Activated T-helper 1 cell treated with anti-CD3 and anti-CD28 coated beads, Interleukin-12 subunit alpha, Interleukin-12 subunit beta, Interleukin-2, Interleukin-4 antibody, amounts not matched to agents 30 ng/mL and 10 ng/mL and 1 ng/mL, durations not matched to agents 14 hours and 24 hours and 36 hours (primary cell): ENCODE results near the gene NRXN3. TPM values are rescaled to one million over a fixed set of nuclear protein-coding genes. Genes with fewer than 3 reads are reported as not detected.

Experiments used
- DNase-seq: peaks from one replicate; pipeline ENCODE4 v3.0.0; 2021; ENCODE audit warnings: low spot score
- H3K27ac Mint-ChIP-seq: one replicate; pipeline ENCODE4 v1.8.0; 2021; ENCODE audit warnings: mild to moderate bottlenecking, mixed read lengths
- H3K27me3 Mint-ChIP-seq: one replicate; pipeline ENCODE4 v1.8.0; 2022; ENCODE audit warnings: mild to moderate bottlenecking, moderate library complexity, mixed read lengths; ENCODE audit not compliant: insufficient read depth
- H3K36me3 Mint-ChIP-seq: one replicate; pipeline ENCODE4 v1.8.0; 2021; ENCODE audit warnings: low read depth, mixed read lengths
- H3K4me1 Mint-ChIP-seq: one replicate; pipeline ENCODE4 v1.8.0; 2021; ENCODE audit warnings: low read depth, mixed read lengths
- H3K4me3 Mint-ChIP-seq: one replicate; pipeline ENCODE4 v1.8.0; 2021; ENCODE audit warnings: mild to moderate bottlenecking, moderate library complexity, mixed read lengths
- H3K9me3 Mint-ChIP-seq: one replicate; pipeline ENCODE4 v1.8.0; 2021; ENCODE audit warnings: mixed read lengths
- intact Hi-C: fragments of 100-400 bp; cut with micrococcal nuclease; formaldehyde crosslinking; loops from one replicate; pipeline ENCODE4 v1.15.1; 2024
- total RNA-seq: library from RNA; stranded (reverse); gene quantifications from 2 replicates; pipeline ENCODE4 v1.2.3, GENCODE V29; 2022

The NRXN3 gene
- total RNA-seq, 1 donor from 2014 or later: not detected

DNA sequence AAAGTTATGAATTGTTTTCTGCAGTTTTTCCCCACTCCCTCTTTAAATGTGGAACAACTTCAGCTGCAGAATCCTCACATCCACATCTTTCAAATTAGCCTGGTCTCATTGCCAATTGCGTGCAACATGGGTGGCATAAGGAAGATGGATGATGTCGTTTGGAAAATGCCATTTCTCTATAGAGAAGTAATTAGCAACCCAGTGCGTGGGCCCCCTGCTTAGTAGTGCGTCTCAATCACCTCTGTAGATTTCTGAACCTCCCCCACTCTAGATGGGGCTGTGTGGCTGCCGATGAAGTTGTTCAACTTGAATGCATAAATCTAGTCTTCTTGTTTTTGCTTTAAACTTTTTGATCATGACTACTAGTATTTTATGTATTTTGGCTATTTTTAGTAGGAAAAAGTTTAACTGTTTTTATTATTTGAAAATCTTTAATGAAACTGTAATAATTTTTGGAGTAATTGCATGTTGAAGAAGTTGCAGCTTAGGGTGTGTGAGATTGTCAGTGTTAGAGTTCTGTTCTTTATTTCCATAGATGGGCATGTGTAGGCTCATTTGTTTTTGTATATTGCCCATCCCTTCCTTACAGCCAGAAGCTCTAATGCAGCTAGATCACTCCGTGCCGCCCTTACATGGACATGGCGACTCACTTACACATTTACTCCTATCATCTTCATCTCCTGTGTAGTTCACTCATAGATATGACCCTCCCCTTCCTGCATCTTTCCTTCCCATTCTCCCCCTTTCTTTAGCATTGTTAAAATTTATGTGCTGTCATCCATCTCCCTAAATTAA, 1683.0 kb downstream of the NRXN3 start:
- Mint-ChIP-seq H3K9me3 (peaks cover 10% of the 10 kb centered on the region), H3K36me3 (no peaks in the 10 kb centered on the region), H3K27ac (no peak overlapping the region), H3K27me3 (no peaks in the 10 kb centered on the region), H3K4me1 (no peaks in the 10 kb centered on the region), H3K4me3 (no peak overlapping the region)
- no peak for DNase-seq
- intact Hi-C loops: no loop called here

DNA sequence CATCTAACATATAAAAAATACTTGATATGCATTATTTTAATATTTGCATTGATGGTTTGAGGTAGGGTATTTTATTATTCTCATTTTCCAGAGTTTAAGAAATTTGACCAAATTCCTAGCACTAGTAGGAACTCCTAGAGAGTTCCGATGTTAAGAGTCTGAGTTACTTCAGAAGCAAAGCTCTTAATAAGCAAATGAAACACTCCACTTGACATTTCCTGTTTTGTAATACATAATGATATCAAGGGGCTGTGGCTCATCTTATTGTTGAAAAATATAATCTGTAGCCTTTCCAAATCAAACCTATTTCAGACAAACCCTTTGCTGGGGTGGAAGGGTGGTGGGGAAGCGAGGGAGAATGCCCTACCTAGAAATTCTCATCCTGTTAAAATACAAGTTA, 1685.6 kb downstream of the NRXN3 start:
- Mint-ChIP-seq H3K4me3 (no peak overlapping the region), H3K9me3 (peaks cover 4% of the 10 kb centered on the region), H3K36me3 (no peaks in the 10 kb centered on the region), H3K4me1 (no peaks in the 10 kb centered on the region), H3K27me3 (no peaks in the 10 kb centered on the region), H3K27ac (no peak overlapping the region)
- no peak for DNase-seq
- intact Hi-C loops: no loop called here

DNA sequence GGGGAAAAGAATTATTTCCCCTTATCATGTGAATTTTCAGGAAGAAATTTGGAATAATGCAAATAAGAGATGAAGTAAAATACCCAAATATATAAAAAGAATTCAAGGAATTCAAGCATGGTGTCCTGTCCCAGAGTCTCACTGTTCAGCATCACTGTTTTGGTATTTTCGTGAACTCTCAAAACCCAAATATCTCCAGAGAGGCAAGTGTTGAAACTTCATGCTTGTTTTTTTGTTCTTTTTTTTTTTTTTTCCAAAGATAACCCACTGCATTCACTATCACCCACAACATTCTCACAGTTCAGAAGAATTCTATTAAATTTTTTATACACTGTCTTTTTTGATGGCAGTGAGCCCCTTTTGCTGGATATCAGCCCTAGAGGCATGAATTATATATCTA, 1686.2 kb downstream of the NRXN3 start:
- no peaks in the 10 kb centered on the region for H3K27me3 Mint-ChIP-seq

DNA sequence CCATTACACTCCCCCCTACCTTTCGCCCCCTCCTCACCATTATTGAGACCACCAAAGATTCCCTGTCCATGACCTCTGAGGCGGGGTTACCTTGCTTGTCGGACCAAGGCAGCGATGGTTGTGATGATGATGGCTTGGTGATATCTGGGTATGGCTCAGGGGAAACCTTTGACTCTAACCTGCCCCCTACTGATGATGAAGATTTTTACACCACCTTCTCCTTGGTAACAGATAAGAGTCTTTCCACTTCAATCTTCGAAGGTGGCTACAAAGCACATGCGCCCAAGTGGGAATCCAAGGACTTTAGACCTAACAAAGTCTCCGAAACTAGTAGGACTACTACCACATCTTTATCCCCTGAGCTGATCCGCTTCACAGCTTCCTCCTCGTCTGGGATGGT, 1690.9 kb downstream of the NRXN3 start:
- Mint-ChIP-seq H3K4me3 (no peak overlapping the region), H3K27ac (no peak overlapping the region), H3K4me1 (no peaks in the 10 kb centered on the region), H3K9me3 (peaks cover 2% of the 10 kb centered on the region), H3K27me3 (no peaks in the 10 kb centered on the region), H3K36me3 (no peaks in the 10 kb centered on the region)
- no peak for DNase-seq
- intact Hi-C loops: no loop called here

More for the DNA sequence above, 1686.2 kb downstream of the NRXN3 start:
- DNase-seq: no peak
- peaks cover 4% of the 10 kb centered on the region for H3K9me3 Mint-ChIP-seq
- H3K36me3 Mint-ChIP-seq: no peaks in the 10 kb centered on the region
- H3K4me3 Mint-ChIP-seq: no peak overlapping the region
- intact Hi-C loops: no loop called here
- no peak overlapping the region for H3K27ac Mint-ChIP-seq
- no peaks in the 10 kb centered on the region for H3K4me1 Mint-ChIP-seq

DNA sequence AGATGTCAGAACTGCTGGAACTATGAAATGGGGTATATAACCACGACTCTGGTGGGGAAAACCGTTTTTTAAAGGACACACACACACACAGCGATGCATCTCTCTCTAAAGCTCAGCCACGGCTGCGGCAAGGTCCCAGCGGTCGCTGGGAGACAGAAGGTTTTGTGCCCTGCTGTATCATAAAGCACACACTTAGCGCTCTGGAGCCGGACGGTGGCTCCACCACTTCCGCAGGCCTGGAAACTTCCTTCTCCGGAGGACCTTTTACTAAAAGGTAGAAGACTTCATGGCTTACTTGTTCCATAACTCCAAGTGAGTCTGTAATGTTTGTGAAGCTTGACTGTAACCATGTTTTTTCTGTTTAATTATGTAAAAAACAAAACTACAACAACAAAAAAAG, 1691.9 kb downstream of the NRXN3 start:
- Mint-ChIP-seq H3K9me3 (peaks cover 5% of the 10 kb centered on the region), H3K36me3 (no peaks in the 10 kb centered on the region), H3K27ac (no peak overlapping the region), H3K4me1 (no peaks in the 10 kb centered on the region), H3K4me3 (no peak overlapping the region), H3K27me3 (no peaks in the 10 kb centered on the region)
- no peak for DNase-seq
- intact Hi-C loops: no loop called here

DNA sequence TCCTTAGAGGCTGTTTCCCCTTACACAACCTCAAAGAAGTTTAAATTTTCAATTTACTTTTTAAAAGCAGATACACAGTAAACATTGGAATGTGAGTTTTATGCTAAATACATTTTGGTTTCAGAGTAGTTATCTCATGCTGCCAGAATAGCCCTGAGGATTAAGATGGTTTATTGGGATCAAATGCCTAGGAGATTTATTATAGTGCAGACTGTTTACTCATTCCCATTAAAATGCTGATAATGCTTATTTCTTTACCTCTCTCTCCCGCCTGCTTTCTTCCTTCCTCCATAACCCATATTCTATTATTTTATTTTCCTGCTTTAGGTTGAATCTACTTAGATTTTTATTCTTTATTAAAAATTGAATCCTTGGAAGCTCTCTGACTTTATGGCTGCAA, 1701.0 kb downstream of the NRXN3 start:
- no peak overlapping the region for H3K4me3 Mint-ChIP-seq
- peaks cover 6% of the 10 kb centered on the region for H3K9me3 Mint-ChIP-seq
- H3K36me3 Mint-ChIP-seq: no peaks in the 10 kb centered on the region
- intact Hi-C loops: no loop called here
- H3K27me3 Mint-ChIP-seq: no peaks in the 10 kb centered on the region
- no peaks in the 10 kb centered on the region for H3K4me1 Mint-ChIP-seq
- H3K27ac Mint-ChIP-seq: no peak overlapping the region
- no peak for DNase-seq

DNA sequence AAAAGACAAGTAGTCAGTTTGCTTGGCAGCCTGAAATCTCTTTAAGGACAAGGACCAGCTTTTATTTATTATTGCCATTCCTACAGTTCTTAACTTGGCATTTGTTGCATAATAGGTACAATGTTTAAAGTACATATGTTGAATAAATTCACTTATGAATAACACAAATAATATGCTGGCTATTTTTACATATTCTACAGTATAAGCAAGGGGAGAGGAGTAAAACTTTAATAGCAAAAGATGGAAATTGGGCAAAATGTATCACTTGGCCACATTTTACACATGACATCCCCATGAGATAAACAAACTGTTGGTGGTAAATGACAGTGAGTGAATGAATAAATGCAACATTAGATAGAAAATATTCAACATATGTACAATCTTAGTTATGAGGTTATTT, 1708.1 kb downstream of the NRXN3 start:
- Mint-ChIP-seq H3K9me3 (peaks cover 4% of the 10 kb centered on the region), H3K27ac (no peak overlapping the region), H3K36me3 (no peaks in the 10 kb centered on the region), H3K4me1 (no peaks in the 10 kb centered on the region), H3K4me3 (no peak overlapping the region), H3K27me3 (no peaks in the 10 kb centered on the region)
- no peak for DNase-seq
- intact Hi-C loops: no loop called here

DNA sequence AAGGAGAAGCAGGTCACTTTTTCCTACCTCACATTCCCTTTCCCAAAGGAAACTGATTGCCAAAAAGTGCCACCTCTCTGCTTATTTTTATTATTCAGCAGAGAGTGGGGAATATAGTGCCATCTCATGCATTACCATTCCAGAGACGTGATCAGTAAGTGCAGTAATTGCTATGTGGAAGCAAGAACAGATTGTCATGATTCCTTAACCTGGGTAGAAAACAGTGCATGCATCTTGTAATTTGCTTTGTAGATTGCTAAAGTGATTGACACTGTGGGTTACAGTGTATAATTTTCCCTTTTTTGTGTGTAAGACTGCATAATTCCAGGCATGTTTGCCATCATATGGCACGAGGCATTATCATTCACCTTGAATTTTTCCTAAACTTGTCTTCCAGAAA, 1708.6 kb downstream of the NRXN3 start:
- H3K27me3 Mint-ChIP-seq: no peaks in the 10 kb centered on the region
- no peaks in the 10 kb centered on the region for H3K36me3 Mint-ChIP-seq
- no peak overlapping the region for H3K27ac Mint-ChIP-seq
- intact Hi-C loops: no loop called here
- DNase-seq: no peak
- H3K9me3 Mint-ChIP-seq: peaks cover 4% of the 10 kb centered on the region
- H3K4me1 Mint-ChIP-seq: no peaks in the 10 kb centered on the region
- no peak overlapping the region for H3K4me3 Mint-ChIP-seq

DNA sequence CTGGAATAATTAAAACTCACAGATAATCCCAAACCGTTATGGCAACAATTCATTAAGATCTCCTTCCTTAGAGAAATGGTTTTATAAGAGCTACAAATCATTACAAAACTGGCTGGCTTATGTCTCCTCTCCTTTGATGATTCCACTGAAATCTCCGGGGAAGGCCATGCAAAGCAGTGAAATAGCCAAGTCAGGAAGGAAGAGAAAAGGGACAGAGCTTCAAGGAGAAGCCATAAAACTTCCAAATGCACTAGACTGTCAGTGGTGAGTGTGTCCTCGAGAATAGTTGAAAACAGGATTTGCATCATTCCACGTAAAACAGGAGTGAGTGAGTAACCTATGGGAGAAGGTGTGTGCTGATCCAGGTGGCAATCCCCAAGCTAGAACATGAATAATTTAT, 1711.1 kb downstream of the NRXN3 start:
- H3K4me1 Mint-ChIP-seq: no peaks in the 10 kb centered on the region
- intact Hi-C loops: no loop called here
- no peaks in the 10 kb centered on the region for H3K36me3 Mint-ChIP-seq
- H3K4me3 Mint-ChIP-seq: no peak overlapping the region
- no peak overlapping the region for H3K27ac Mint-ChIP-seq
- peaks cover 2% of the 10 kb centered on the region for H3K9me3 Mint-ChIP-seq
- H3K27me3 Mint-ChIP-seq: no peaks in the 10 kb centered on the region
- DNase-seq: no peak

DNA sequence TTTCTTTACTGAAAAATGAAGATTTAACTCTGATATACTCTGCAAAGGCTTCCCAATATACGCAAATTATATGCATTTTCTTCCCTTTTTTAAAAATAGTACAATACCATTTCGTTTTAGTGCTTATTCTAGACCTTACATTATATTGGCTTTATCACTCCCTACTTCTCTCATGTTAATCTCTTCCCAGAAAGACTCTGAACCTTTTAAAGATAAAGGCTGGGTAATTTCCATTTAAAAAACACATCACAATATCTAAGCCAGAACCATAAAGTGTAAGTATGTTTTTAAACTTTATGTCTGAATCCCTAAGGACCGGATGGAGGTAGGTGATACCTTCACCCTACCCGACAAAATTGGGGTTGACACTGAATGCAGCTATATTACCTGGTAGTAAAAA, 1720.4 kb downstream of the NRXN3 start:
- no peaks in the 10 kb centered on the region for H3K36me3 Mint-ChIP-seq
- no peak for DNase-seq
- H3K9me3 Mint-ChIP-seq: no peaks in the 10 kb centered on the region
- no peak overlapping the region for H3K4me3 Mint-ChIP-seq
- no peak overlapping the region for H3K27ac Mint-ChIP-seq
- H3K4me1 Mint-ChIP-seq: no peaks in the 10 kb centered on the region
- intact Hi-C loops: no loop called here
- no peaks in the 10 kb centered on the region for H3K27me3 Mint-ChIP-seq

DNA sequence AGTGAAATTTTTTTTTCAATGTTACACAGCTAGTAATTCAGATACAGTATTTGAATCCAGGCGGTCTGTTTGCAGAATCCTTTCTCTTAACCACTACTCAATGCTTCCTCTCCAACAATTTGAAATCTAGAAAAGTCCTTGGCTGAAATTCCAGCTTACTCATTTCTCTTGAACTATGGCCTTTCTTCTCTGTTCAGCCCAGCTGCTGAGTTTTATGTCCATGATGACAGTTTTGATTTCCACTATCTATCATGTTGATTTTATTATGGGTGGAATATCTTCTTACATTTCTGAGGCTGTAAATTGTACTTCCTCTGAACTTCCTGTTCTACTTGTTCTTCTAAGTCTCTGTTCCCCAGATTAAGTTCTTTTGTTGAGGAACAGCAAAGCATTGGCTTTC, 1725.8 kb downstream of the NRXN3 start:
- no peak overlapping the region for H3K27ac Mint-ChIP-seq
- peaks cover 7% of the 10 kb centered on the region for H3K9me3 Mint-ChIP-seq
- H3K4me3 Mint-ChIP-seq: no peak overlapping the region

DNA sequence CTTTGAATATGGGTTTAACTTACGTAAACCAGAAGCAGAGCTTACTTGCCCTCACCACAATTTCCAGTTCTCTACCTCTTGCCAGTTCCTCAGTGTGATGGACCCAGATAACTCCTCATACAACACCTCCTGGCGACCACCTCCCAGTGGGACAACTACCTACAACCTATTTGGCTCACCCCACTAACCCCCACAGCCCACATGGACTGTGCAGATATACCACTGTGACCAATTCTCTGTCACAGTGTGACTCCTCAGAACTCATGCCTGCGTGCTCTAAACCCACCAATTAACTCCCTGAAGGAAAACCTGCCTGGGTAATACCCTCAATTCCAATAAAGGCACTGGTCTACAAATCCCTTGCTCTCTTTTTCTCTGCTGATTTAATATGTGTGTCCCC, 1729.4 kb downstream of the NRXN3 start:
- Mint-ChIP-seq H3K9me3 (peaks cover 11% of the 10 kb centered on the region), H3K27ac (no peak overlapping the region)
- intact Hi-C loops: no loop called here

More for the DNA sequence above, 1725.8 kb downstream of the NRXN3 start:
- no peak for DNase-seq
- Mint-ChIP-seq H3K27me3 (no peaks in the 10 kb centered on the region), H3K36me3 (no peaks in the 10 kb centered on the region), H3K4me1 (no peaks in the 10 kb centered on the region)
- intact Hi-C loops: no loop called here

DNA sequence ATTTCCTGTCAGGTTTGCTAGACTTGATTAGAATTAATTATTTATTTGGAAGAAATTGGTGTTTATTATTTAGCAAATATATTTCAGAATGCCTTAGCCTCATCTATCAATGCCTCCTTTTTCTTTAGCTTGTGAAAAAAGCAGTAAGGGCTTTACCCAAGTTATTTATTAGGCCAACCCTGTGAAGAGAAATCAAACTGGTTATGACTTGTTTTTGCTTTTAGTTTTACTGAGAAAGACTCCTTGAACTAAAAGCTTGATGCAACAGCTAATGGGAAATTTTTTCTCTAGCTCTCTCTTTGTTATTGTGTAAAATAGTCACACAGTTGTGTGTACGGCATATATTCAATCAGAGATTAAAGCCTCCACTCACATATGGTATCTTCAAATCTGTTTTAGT, 1734.3 kb downstream of the NRXN3 start:
- no peak for DNase-seq
- H3K27ac Mint-ChIP-seq: no peak overlapping the region
- H3K27me3 Mint-ChIP-seq: no peaks in the 10 kb centered on the region
- H3K36me3 Mint-ChIP-seq: no peaks in the 10 kb centered on the region
- peaks cover 13% of the 10 kb centered on the region for H3K9me3 Mint-ChIP-seq
- no peaks in the 10 kb centered on the region for H3K4me1 Mint-ChIP-seq
- intact Hi-C loops: no loop called here
- H3K4me3 Mint-ChIP-seq: no peak overlapping the region

More for the DNA sequence above, 1729.4 kb downstream of the NRXN3 start:
- no peaks in the 10 kb centered on the region for H3K27me3 Mint-ChIP-seq
- no peak for DNase-seq
- no peak overlapping the region for H3K4me3 Mint-ChIP-seq
- H3K36me3 Mint-ChIP-seq: no peaks in the 10 kb centered on the region
- no peaks in the 10 kb centered on the region for H3K4me1 Mint-ChIP-seq

DNA sequence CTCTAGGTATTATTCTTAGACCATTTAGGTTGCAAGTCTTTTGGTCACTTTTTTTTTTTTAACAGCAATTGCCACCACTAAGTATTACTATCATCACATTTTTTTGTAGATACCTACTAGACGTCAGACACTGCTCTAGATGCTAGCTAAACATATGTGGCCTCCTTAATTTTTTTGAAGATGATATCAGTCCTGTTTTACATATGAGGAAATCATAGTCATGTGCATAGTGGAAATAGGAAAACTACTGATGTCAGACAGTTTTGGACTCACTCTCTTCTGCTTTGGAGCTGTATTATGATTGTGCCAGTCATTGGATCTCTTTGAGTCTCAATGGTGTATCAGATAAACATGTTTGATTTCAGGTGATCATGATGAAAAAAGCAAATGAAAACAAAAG, 1736.8 kb downstream of the NRXN3 start:
- Mint-ChIP-seq H3K36me3 (no peaks in the 10 kb centered on the region), H3K27me3 (no peaks in the 10 kb centered on the region), H3K9me3 (peaks cover 11% of the 10 kb centered on the region), H3K4me3 (no peak overlapping the region), H3K27ac (no peak overlapping the region), H3K4me1 (no peaks in the 10 kb centered on the region)
- no peak for DNase-seq
- intact Hi-C loops: no loop called here
